HepG2 (cell line): ENCODE data around the gene NAB2. TPM values are rescaled to one million over a fixed set of nuclear protein-coding genes. Genes with fewer than 3 reads are reported as not detected.
A peak's percentile ranks its signal among the peaks of the same experiment; 100 is the strongest.

ENCODE experiments used
- CTCF ChIP-seq: sonication (generic); formaldehyde crosslinking; IDR thresholded peaks from 2 replicates; pipeline ENCODE4 v1.5.0; 2020; ENCODE audit warnings: mild to moderate bottlenecking, missing genetic modification reagents, moderate library complexity
- ELK4 ChIP-seq: sonication (generic); formaldehyde crosslinking; IDR thresholded peaks from 2 replicates; pipeline ENCODE4 v1.9.0; 2021; ENCODE audit warnings: missing genetic modification reagents, borderline replicate concordance
- GATA4 ChIP-seq: sonication (generic); IDR thresholded peaks from 2 replicates; pipeline ENCODE4 v1.6.1; 2016; ENCODE audit warnings: antibody characterized with exemption, low read depth, borderline replicate concordance
- KDM5B ChIP-seq: sonication (generic); formaldehyde crosslinking; IDR thresholded peaks from 2 replicates; pipeline ENCODE4 v1.4.0; 2020; ENCODE audit warnings: missing genetic modification reagents, mild to moderate bottlenecking, borderline replicate concordance
- PRDM15 ChIP-seq: sonication (generic); formaldehyde crosslinking; IDR thresholded peaks from 2 replicates; pipeline ENCODE4 v1.4.0; 2020; ENCODE audit warnings: missing genetic modification reagents
- REST ChIP-seq, 2 experiments: IDR thresholded peaks; 2 replicates each; pipeline ENCODE4 v1.6.1; 2011 to 2012; ENCODE audit warnings: low read length in 2 of 2, borderline replicate concordance in 1 of 2, low read depth in 1 of 2, mild to moderate bottlenecking in 1 of 2, moderate library complexity in 1 of 2
- SP1 ChIP-seq, 2 experiments: fragments of 450-650 bp in 1 of 2; sonication (generic) in 1 of 2; formaldehyde crosslinking in 1 of 2; IDR thresholded peaks; 2 replicates each; pipeline versions ENCODE4 v1.4.0 to v1.6.1; 2016 to 2020; ENCODE audit warnings: missing genetic modification reagents in 1 of 2
- TBL1XR1 ChIP-seq: fragments of 150-350 bp; IDR thresholded peaks from 2 replicates; pipeline ENCODE4 v1.6.1; 2014; ENCODE audit warnings: borderline replicate concordance, low read length; ENCODE audit not compliant: partially characterized antibody
- ZNF543 ChIP-seq: sonication (generic); formaldehyde crosslinking; IDR thresholded peaks from 2 replicates; pipeline ENCODE4 v1.4.0; 2020; ENCODE audit warnings: mild to moderate bottlenecking, missing genetic modification reagents
- ZNF703 ChIP-seq: sonication (generic); formaldehyde crosslinking; IDR thresholded peaks from 2 replicates; pipeline ENCODE4 v1.5.1; 2020; ENCODE audit warnings: missing genetic modification reagents, mild to moderate bottlenecking, moderate library complexity, borderline replicate concordance
- ZSCAN5A ChIP-seq: sonication (generic); formaldehyde crosslinking; IDR thresholded peaks from 2 replicates; pipeline ENCODE4 v1.8.0; 2022; ENCODE audit warnings: mild to moderate bottlenecking, missing genetic modification reagents, borderline replicate concordance
- polyA plus RNA-seq, 8 experiments: library from polyadenylated mRNA; depleted of rRNA in 3 of 8; stranded (reverse) in 7 of 8; unstranded in 1 of 8; fragments of >200 nt; fragmentation: Illumina TruSeq in 4 of 8; extraction: Trizol in 4 of 8; gene quantifications; 2 replicates each; pipeline versions ENCODE4 v1.2.1 to v1.2.3, GENCODE V29; 2011 to 2016; ENCODE audit warnings: low read depth in 4 of 8, missing spikeins in 1 of 8, mixed read lengths in 1 of 8; ENCODE audit not compliant: insufficient read depth in 1 of 8
- total RNA-seq, 5 experiments: library from RNA; depleted of rRNA; stranded (reverse); fragments of >200 nt; fragmentation: Illumina TruSeq; extraction: Trizol; gene quantifications; 2 replicates each; pipeline ENCODE4 v1.2.3, GENCODE V29; 2016; ENCODE audit warnings: low read depth in 1 of 5

NAB2 gene
- total and polyA plus RNA-seq, 2 of the 13 experiments (the other 11 are each of a cell fraction or from before 2014, with no cell fraction given): 11.7 to 12.9 TPM

- TF ChIP-seq ZSCAN5A (CRISPR knock-in tag): no peak
- TF ChIP-seq SP1 (IDR thresholded peaks at IDR 0.05): no peak
- TF ChIP-seq SP1 (CRISPR knock-in tag; IDR thresholded peaks at IDR 0.05): peak; percentile 32; the same call in 1 of the 2 replicates
- TF ChIP-seq ZNF543 (CRISPR knock-in tag): no peak
- TF ChIP-seq KDM5B (CRISPR knock-in tag): peak; percentile 45; the same call in 1 of the 2 replicates
- TF ChIP-seq PRDM15 (CRISPR knock-in tag): no peak
- no peak for TF ChIP-seq ELK4
- no peak for TF ChIP-seq ZNF703
- no peak for TF ChIP-seq TBL1XR1
- TF ChIP-seq REST (IDR thresholded peaks at IDR 0.05; ENCODE audit: borderline replicate concordance in 1 of 2, low read depth in 1 of 2, low read length in 2 of 2): 0 out of 4 replicates have a peak, but pooled peaks of 1 of the 2 experiments have one; percentile 15
- TF ChIP-seq GATA4: no peak
- TF ChIP-seq CTCF (CRISPR knock-in tag): peak; percentile 37
Measured at GRCh38 chr12:57110104-57111030, 21.5 kb downstream of the NAB2 start (continued).
